K562 (cell line): ENCODE results near the gene SYNE2. TPM values are rescaled to one million over a fixed set of nuclear protein-coding genes. Genes with fewer than 3 reads are reported as not detected.
A peak's percentile ranks its signal among the peaks of the same experiment; 100 is the strongest.

Experiments used
- ATAC-seq: fragments of 200-7000 bp; cut with Tn5 transposase; 3 replicates; pipeline ENCODE4 v1.9.1; 2020; ENCODE audit warnings: moderate library complexity
- BruUV-seq: library from RNA; stranded (reverse); fragments of 400-500 nt; replicated peaks from 2 replicates; lab custom pipeline; 2021; lab: Mats Ljungman, UMichigan
- CTCF ChIA-PET: fragments of 300-600 bp; formaldehyde crosslinking; extraction: SDS; loops from one replicate; lab custom pipeline; 2021; ENCODE audit warnings: low intra/inter-chr PET ratio; lab: Yijun Ruan, JAX
- POLR2A ChIA-PET: fragments of 300-600, 350-650 bp; sonication (Branson Sonifier 250); formaldehyde crosslinking; extraction: SDS; loops from one replicate; lab custom pipeline; 2021; ENCODE audit warnings: antibody characterized with exemption, inconsistent platforms; lab: Yijun Ruan, JAX
- DNase-seq, 4 experiments: peaks; one replicate each; pipeline versions ENCODE4 v3.0.0 to v3.0.0-alpha.2; 2011 to 2018; ENCODE audit warnings: low spot score in 3 of 4, mixed read lengths in 3 of 4; ENCODE audit errors: extremely low read depth in 1 of 4
- FAIRE-seq: peaks from 2 replicates; lab custom pipeline; 2011; peaks lifted over from hg19 to GRCh38; lab: Jason Lieb, UNC
- H2AFZ ChIP-seq: 2 replicates; pipeline ENCODE4 v1.6.0; 2011; ENCODE audit warnings: low read depth, low read length, control low read depth, inconsistent platforms
- H3K27ac ChIP-seq: fragments of 200-600 bp; 3 replicates; pipeline ENCODE4 v1.8.0; 2011; ENCODE audit warnings: low read depth, mild to moderate bottlenecking, control low read depth, inconsistent platforms, low read length, moderate library complexity, mixed read lengths; ENCODE audit errors: extremely low read depth
- H3K27me3 ChIP-seq, 2 experiments: fragments of 300-600 bp in 1 of 2; 2 replicates in 1 of 2; 3 replicates in 1 of 2; pipeline versions ENCODE4 v1.6.0 to v1.8.0; 2011; ENCODE audit warnings: inconsistent platforms in 2 of 2, low read length in 2 of 2, mild to moderate bottlenecking in 1 of 2, mixed read lengths in 1 of 2, moderate library complexity in 1 of 2; ENCODE audit not compliant: control insufficient read depth in 2 of 2, insufficient read depth in 2 of 2
- H3K36me3 ChIP-seq: fragments of 300-600 bp; 3 replicates; pipeline ENCODE4 v1.8.0; 2011; ENCODE audit warnings: mild to moderate bottlenecking, low read length, inconsistent platforms; ENCODE audit not compliant: control insufficient read depth, insufficient read depth
- H3K4me1 ChIP-seq, 2 experiments: fragments of 200-600 bp in 1 of 2; replicated peaks in 1 of 2; 2 replicates in 1 of 2; 3 replicates in 1 of 2; pipeline versions ENCODE4 v1.5.1 to v1.8.0; 2011; ENCODE audit warnings: inconsistent platforms in 2 of 2, low read length in 2 of 2, mild to moderate bottlenecking in 1 of 2, mixed read lengths in 1 of 2, moderate library complexity in 1 of 2; ENCODE audit not compliant: control insufficient read depth in 2 of 2, insufficient read depth in 2 of 2
- H3K4me2 ChIP-seq: 2 replicates; pipeline ENCODE4 v1.6.1; 2011; ENCODE audit warnings: low read length, control low read depth, inconsistent platforms, mixed read lengths; ENCODE audit not compliant: insufficient read depth
- H3K4me3 ChIP-seq: fragments of 200-600 bp; sonication (generic), shearing (Covaris generic); 2 replicates; pipeline ENCODE4 v1.5.1; 2016; ENCODE audit warnings: control low read depth, inconsistent platforms
- H3K79me2 ChIP-seq: fragments of 200-600 bp; 3 replicates; pipeline ENCODE4 v1.8.0; 2011; ENCODE audit warnings: low read length, inconsistent platforms; ENCODE audit not compliant: control insufficient read depth, insufficient read depth
- H3K9ac ChIP-seq, 2 experiments: 2 replicates each; pipeline versions ENCODE4 v1.6.0 to v1.6.1; 2011; ENCODE audit warnings: low read depth in 2 of 2, low read length in 2 of 2, control low read depth in 1 of 2, inconsistent platforms in 1 of 2, mild to moderate bottlenecking in 1 of 2, mixed read lengths in 1 of 2; ENCODE audit not compliant: insufficient read depth in 1 of 2
- H3K9me1 ChIP-seq: one replicate; pipeline ENCODE4 v1.6.0; 2011; ENCODE audit warnings: inconsistent platforms, mild to moderate bottlenecking, low read length, moderate library complexity; ENCODE audit not compliant: control insufficient read depth, insufficient read depth
- H3K9me3 ChIP-seq: replicated peaks from 2 replicates; pipeline ENCODE4 v1.5.1; 2011; ENCODE audit warnings: low read depth, low read length, inconsistent platforms; ENCODE audit not compliant: control insufficient read depth, insufficient read depth
- H4K20me1 ChIP-seq: replicated peaks from 2 replicates; pipeline ENCODE4 v1.6.1; 2011; ENCODE audit warnings: low read length, inconsistent platforms, mixed read lengths; ENCODE audit not compliant: control insufficient read depth, insufficient read depth
- ARID1B ChIP-seq: fragments of 450-650 bp; IDR thresholded peaks from 2 replicates; pipeline ENCODE4 v1.6.1; 2016; ENCODE audit warnings: antibody characterized with exemption, mild to moderate bottlenecking, inconsistent platforms
- BACH1 ChIP-seq: fragments of 200-800 bp; sonication (Bioruptor generic); IDR thresholded peaks from 2 replicates; pipeline ENCODE4 v1.6.1; 2016; ENCODE audit warnings: missing genetic modification characterization, missing compliant biosample characterization
- C11orf30 ChIP-seq: fragments of 450-650 bp; IDR thresholded peaks from 2 replicates; pipeline ENCODE4 v1.6.1; 2016; ENCODE audit warnings: low read depth, mild to moderate bottlenecking
- CBFB ChIP-seq: sonication (generic); formaldehyde crosslinking; IDR thresholded peaks from 2 replicates; pipeline ENCODE4 v1.4.0; 2020; ENCODE audit warnings: mild to moderate bottlenecking, missing genetic modification reagents
- DPF2 ChIP-seq: fragments of 450-650 bp; IDR thresholded peaks from 2 replicates; pipeline ENCODE4 v1.6.1; 2016
- FOXO4 ChIP-seq: fragments of 450-650 bp; formaldehyde crosslinking; IDR thresholded peaks from 2 replicates; pipeline ENCODE4 v1.4.0; 2020; ENCODE audit warnings: mild to moderate bottlenecking, moderate library complexity
- HDGF ChIP-seq: fragments of 450-650 bp; IDR thresholded peaks from 2 replicates; pipeline ENCODE4 v1.6.1; 2016
- KLF6 ChIP-seq: fragments of 250-450 bp; sonication (Bioruptor Pico); IDR thresholded peaks from 2 replicates; pipeline ENCODE4 v1.4.0; 2020; ENCODE audit warnings: mild to moderate bottlenecking, moderate library complexity, borderline replicate concordance
- MAFF ChIP-seq: IDR thresholded peaks from 2 replicates; pipeline ENCODE4 v1.6.1; 2012; ENCODE audit warnings: low read length, improper control_type of control experiment
- PHTF2 ChIP-seq: fragments of 250-450 bp; sonication (Bioruptor Pico); IDR thresholded peaks from 2 replicates; pipeline ENCODE4 v1.5.0; 2021; ENCODE audit warnings: mild to moderate bottlenecking
- SMARCA4 ChIP-seq: fragments of 450-650 bp; IDR thresholded peaks from 2 replicates; pipeline ENCODE4 v1.6.1; 2016
- TBL1XR1 ChIP-seq, 2 experiments: IDR thresholded peaks; 2 replicates each; pipeline ENCODE4 v1.6.1; 2012; ENCODE audit warnings: improper control_type of control experiment in 2 of 2, low read length in 2 of 2, mild to moderate bottlenecking in 1 of 2
- ZNF143 ChIP-seq: sonication (generic); formaldehyde crosslinking; IDR thresholded peaks from 2 replicates; pipeline ENCODE4 v1.9.0; 2022; ENCODE audit warnings: mild to moderate bottlenecking, missing genetic modification reagents
- ZNF764 ChIP-seq: fragments of 250-450 bp; sonication (Bioruptor Pico); IDR thresholded peaks from 2 replicates; pipeline ENCODE4 v1.4.0; 2020; ENCODE audit warnings: low read depth, mild to moderate bottlenecking, moderate library complexity
- WGBS: fragments of 100-300 bp; shearing (Covaris generic); methylation state at CpG from one replicate; pipeline ENCODE4 v1.1.6; 2016; ENCODE audit warnings: low coverage, mixed read lengths; ENCODE audit not compliant: insufficient coverage; ENCODE audit errors: missing lambda C conversion rate; 5-methylcytosine and 5-hydroxymethylcytosine counted together
- in situ Hi-C: fragments of 300-500 bp; cut with MboI; formaldehyde crosslinking; loops from 4 replicates; pipeline ENCODE4 v1.15.0; 2018; ENCODE audit warnings: inconsistent platforms, mixed read lengths
- intact Hi-C: fragments of 100-400 bp; cut with micrococcal nuclease; formaldehyde crosslinking; loops from 2 replicates; pipeline ENCODE4 v1.14.2; 2022
- polyA plus RNA-seq, 8 experiments: library from polyadenylated mRNA; depleted of rRNA in 4 of 8; stranded (reverse) in 5 of 8; unstranded in 3 of 8; fragments of >200 nt; fragmentation: Nextera tagmentation in 2 of 8; fragmentation: Illumina TruSeq in 1 of 8; extraction: Ambion mirVana in 2 of 8; extraction: Trizol in 1 of 8; gene quantifications; 2 replicates each; pipeline versions ENCODE4 v1.2.1 to v1.2.3, GENCODE V29; 2011 to 2014; ENCODE audit warnings: inconsistent platforms in 1 of 8, missing spikeins in 1 of 8
- total RNA-seq, 7 experiments: library from RNA; depleted of rRNA in 6 of 7; stranded (reverse); fragments of >200 nt in 6 of 7; fragmentation: Illumina TruSeq in 2 of 7; extraction: Trizol in 2 of 7; gene quantifications; 2 replicates each; pipeline versions ENCODE4 v1.2.1 to v1.2.3, GENCODE V29; 2011 to 2021; ENCODE audit warnings: low replicate concordance in 1 of 7
- TF ChIP-seq, protein P1 (sequence below): sonication (generic); formaldehyde crosslinking; IDR thresholded peaks from 2 replicates; pipeline ENCODE4 v1.8.1; 2023; ENCODE audit warnings: mild to moderate bottlenecking, missing genetic modification reagents

The SYNE2 gene
- total and polyA plus RNA-seq, 9 of the 15 experiments (the other 6 are each of a cell fraction or from before 2014, with no cell fraction given) = 0.06 to 0.53 (median 0.11) TPM

DNA sequence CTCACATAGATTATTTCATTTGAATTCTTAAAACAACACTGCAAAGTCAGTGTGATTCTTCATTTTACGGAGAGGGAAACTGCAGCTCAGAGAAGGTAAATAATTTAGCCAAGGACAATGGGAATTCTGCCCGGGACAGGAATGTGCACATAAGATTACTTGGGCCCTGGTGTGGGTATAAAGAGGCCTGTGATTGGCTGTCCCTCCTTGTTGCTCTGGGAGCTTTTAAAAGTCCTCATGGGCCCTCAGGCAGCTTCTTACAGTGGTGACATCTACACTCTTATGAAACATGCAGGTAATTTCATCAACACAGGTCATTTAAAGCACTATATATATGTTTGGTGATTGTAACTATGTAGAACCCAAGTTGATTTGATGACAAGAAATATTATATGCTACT is 341.0 kb downstream of the SYNE2 start:
- Histone ChIP-seq H3K36me3 (no peaks in the 10 kb centered on the region), H3K9ac (no peak overlapping the region), H3K4me3 (no peak overlapping the region), H3K9me1 (no peaks in the 10 kb centered on the region), H2AFZ (no peak overlapping the region), H3K27me3 (no peaks in the 10 kb centered on the region), H3K4me2 (no peak overlapping the region), H4K20me1 (no peaks in the 10 kb centered on the region), H3K79me2 (no peaks in the 10 kb centered on the region), H3K4me1 (peaks cover 5 to 22% of the 10 kb centered on the region in 2 experiments; a peak in 4 of 5 replicates), H3K9me3 (no peaks in the 10 kb centered on the region), H3K27ac (no peak overlapping the region)
- no peak for ATAC-seq
- CTCF ChIA-PET = no interaction called here
- no TSS peak for BruUV-seq
- POLR2A ChIA-PET = interaction anchor here (0.6 to 2.0 kb wide), 2 partner anchors 10 to 11 kb away, joined by 3 to 7 read pairs; no protein-coding TSS in a partner anchor
- DNase-seq = no peak
- intact Hi-C loops = no loop called here
- FAIRE-seq = no peak
- 49% methylated on average over 2 of the region's 2 CpGs for WGBS
- in situ Hi-C loops = no loop called here
- no peak for TF ChIP-seq ARID1B
- no peak for TF ChIP-seq TBL1XR1 (IDR thresholded peaks at IDR 0.05; ENCODE audit: low read length in 2 of 2)
- no peak for TF ChIP-seq CBFB (CRISPR knock-in tag)

DNA sequence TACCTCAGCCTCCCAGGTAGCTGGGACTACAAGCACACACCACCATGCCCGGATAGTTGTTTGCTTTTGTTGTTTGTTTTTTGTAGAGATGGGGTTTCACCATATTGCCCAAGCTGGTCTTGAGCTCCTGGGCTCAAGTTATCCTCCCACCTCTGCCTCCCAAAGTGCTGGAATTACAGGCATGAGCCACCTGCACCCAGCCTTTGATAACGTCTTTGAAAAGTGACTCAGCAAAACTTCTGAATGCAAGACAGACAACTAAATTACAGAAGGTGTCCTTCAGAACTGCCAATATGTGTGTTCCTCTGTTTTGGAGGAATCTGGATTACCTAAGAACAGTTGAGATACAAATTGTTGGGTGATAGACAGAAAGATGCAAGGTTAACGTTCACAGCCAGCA is 341.6 kb downstream of the SYNE2 start:
- H3K27ac ChIP-seq = peak overlapping the region; percentile 16; the same call in 1 of the 3 replicates
- peak in 1 of 4 experiments; percentile 20 for DNase-seq
- H3K9me1 ChIP-seq = no peaks in the 10 kb centered on the region
- H3K4me3 ChIP-seq = no peak overlapping the region
- H3K36me3 ChIP-seq = no peaks in the 10 kb centered on the region
- peak overlapping the region; percentile 68; the same call in 1 of the 2 replicates for H2AFZ ChIP-seq
- no peaks in the 10 kb centered on the region for H3K9me3 ChIP-seq
- BruUV-seq = no TSS peak
- peaks cover 5 to 22% of the 10 kb centered on the region in 2 experiments; a peak in 4 of 5 replicates for H3K4me1 ChIP-seq
- H3K27me3 ChIP-seq = no peaks in the 10 kb centered on the region
- FAIRE-seq = no peak
- peak; percentile 46 for ATAC-seq
- peak overlapping the region; percentile 14; the same call in 1 of the 2 replicates for H3K4me2 ChIP-seq
- WGBS = 9% methylated on average over 3 of the region's 3 CpGs
- H3K79me2 ChIP-seq = no peaks in the 10 kb centered on the region
- in situ Hi-C loops (no loop called here), intact Hi-C loops (no loop called here)
- no peak overlapping the region for H3K9ac ChIP-seq
- CTCF ChIA-PET = no interaction called here
- POLR2A ChIA-PET = interaction anchor here (0.6 to 2.0 kb wide), 3 partner anchors 10 to 43 kb away, joined by 3 to 7 read pairs (median 5); no protein-coding TSS in a partner anchor
- H4K20me1 ChIP-seq = no peaks in the 10 kb centered on the region
- TF ChIP-seq KLF6 (CRISPR knock-in tag) (no peak), C11orf30 (peak; percentile 85), ZNF143 (CRISPR knock-in tag) (no peak), DPF2 (peak; percentile 45; the same call in 1 of the 2 replicates), ZNF764 (CRISPR knock-in tag) (no peak), FOXO4 (CRISPR knock-in tag) (no peak), BACH1 (tag) (peak; percentile 73; the same call in 1 of the 2 replicates), SMARCA4 (0 out of 2 replicates have a peak, but pooled peaks have one; percentile 27), PHTF2 (CRISPR knock-in tag) (no peak), HDGF (no peak), MAFF (peak; percentile 79)
- TF ChIP-seq, protein P1, sequence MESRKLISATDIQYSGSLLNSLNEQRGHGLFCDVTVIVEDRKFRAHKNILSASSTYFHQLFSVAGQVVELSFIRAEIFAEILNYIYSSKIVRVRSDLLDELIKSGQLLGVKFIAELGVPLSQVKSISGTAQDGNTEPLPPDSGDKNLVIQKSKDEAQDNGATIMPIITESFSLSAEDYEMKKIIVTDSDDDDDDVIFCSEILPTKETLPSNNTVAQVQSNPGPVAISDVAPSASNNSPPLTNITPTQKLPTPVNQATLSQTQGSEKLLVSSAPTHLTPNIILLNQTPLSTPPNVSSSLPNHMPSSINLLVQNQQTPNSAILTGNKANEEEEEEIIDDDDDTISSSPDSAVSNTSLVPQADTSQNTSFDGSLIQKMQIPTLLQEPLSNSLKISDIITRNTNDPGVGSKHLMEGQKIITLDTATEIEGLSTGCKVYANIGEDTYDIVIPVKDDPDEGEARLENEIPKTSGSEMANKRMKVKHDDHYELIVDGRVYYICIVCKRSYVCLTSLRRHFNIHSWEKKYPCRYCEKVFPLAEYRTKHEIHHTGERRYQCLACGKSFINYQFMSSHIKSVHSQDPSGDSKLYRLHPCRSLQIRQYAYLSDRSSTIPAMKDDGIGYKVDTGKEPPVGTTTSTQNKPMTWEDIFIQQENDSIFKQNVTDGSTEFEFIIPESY (CRISPR knock-in tag) = no peak
